Keratinocyte (primary cell): ENCODE data around the gene SSBP4. TPM values are rescaled to one million over a fixed set of nuclear protein-coding genes. Genes with fewer than 3 reads are reported as not detected.

Experiments
- DNase-seq: peaks from one replicate; pipeline ENCODE4 v3.0.0-alpha.2; 2011; ENCODE audit warnings: low read depth, missing footprints, low spot score
- FAIRE-seq: peaks from 2 replicates; lab custom pipeline; 2011; peaks lifted over from hg19 to GRCh38; lab: Jason Lieb, UNC
- H2AFZ ChIP-seq: 2 replicates; pipeline ENCODE4 v1.6.0; 2012; ENCODE audit warnings: low read length, control low read depth, inconsistent platforms; ENCODE audit not compliant: control insufficient read depth
- H3K27ac ChIP-seq: 2 replicates; pipeline ENCODE4 v1.5.1; 2011; ENCODE audit warnings: low read length; ENCODE audit not compliant: control insufficient read depth, insufficient read depth
- H3K27me3 ChIP-seq: 3 replicates; pipeline ENCODE4 v1.6.0; 2011; ENCODE audit warnings: low read length; ENCODE audit not compliant: control insufficient read depth, insufficient read depth; ENCODE audit errors: extremely low read depth
- H3K36me3 ChIP-seq, 2 experiments: 2 replicates in 1 of 2; 3 replicates in 1 of 2; pipeline ENCODE4 v1.5.1; 2011; ENCODE audit warnings: low read length in 2 of 2, mild to moderate bottlenecking in 1 of 2; ENCODE audit not compliant: control insufficient read depth in 2 of 2, insufficient read depth in 2 of 2; ENCODE audit errors: extremely low read depth in 1 of 2
- H3K4me1 ChIP-seq: 3 replicates; pipeline ENCODE4 v1.5.1; 2011; ENCODE audit warnings: low read length; ENCODE audit not compliant: control insufficient read depth, insufficient read depth; ENCODE audit errors: extremely low read depth
- H3K4me2 ChIP-seq: 3 replicates; pipeline ENCODE4 v1.6.0; 2011; ENCODE audit warnings: low read depth, low read length; ENCODE audit not compliant: control insufficient read depth, insufficient read depth; ENCODE audit errors: extremely low read depth
- H3K4me3 ChIP-seq, 3 experiments: fragments of 200-600 bp in 1 of 3; sonication (generic) in 1 of 3; 2 replicates in 2 of 3; 3 replicates in 1 of 3; pipeline ENCODE4 v1.5.1; 2011 to 2016; ENCODE audit warnings: low read length in 3 of 3, mild to moderate bottlenecking in 3 of 3, control low read depth in 2 of 3, inconsistent platforms in 1 of 3, low read depth in 1 of 3, mixed read lengths in 1 of 3, mixed run types in 1 of 3, moderate library complexity in 1 of 3; ENCODE audit not compliant: control insufficient read depth in 2 of 3, insufficient read depth in 2 of 3; ENCODE audit errors: extremely low read depth in 1 of 3
- H3K79me2 ChIP-seq: 2 replicates; pipeline ENCODE4 v1.6.0; 2012; ENCODE audit warnings: low read length; ENCODE audit not compliant: control insufficient read depth, insufficient read depth
- H3K9ac ChIP-seq: 3 replicates; pipeline ENCODE4 v1.6.0; 2011; ENCODE audit warnings: low read length; ENCODE audit not compliant: control insufficient read depth, insufficient read depth; ENCODE audit errors: extremely low read depth
- H3K9me1 ChIP-seq: 3 replicates; pipeline ENCODE4 v1.6.0; 2011; ENCODE audit warnings: low read length; ENCODE audit not compliant: control insufficient read depth, insufficient read depth; ENCODE audit errors: extremely low read depth
- H3K9me3 ChIP-seq: 2 replicates; pipeline ENCODE4 v1.5.1; 2012; ENCODE audit warnings: low read depth, low read length; ENCODE audit not compliant: control insufficient read depth
- H4K20me1 ChIP-seq: 3 replicates; pipeline ENCODE4 v1.6.0; 2011; ENCODE audit warnings: low read length; ENCODE audit not compliant: control insufficient read depth, insufficient read depth; ENCODE audit errors: extremely low read depth
- EZH2 ChIP-seq: IDR thresholded peaks from one replicate; pipeline ENCODE4 v1.6.1; 2012; ENCODE audit warnings: inconsistent platforms, mild to moderate bottlenecking, low read length, moderate library complexity
- dilution Hi-C: fragments of 300-500 bp; cut with MboI; formaldehyde crosslinking; loops from one replicate; pipeline ENCODE4 v1.7.0; 2020; ENCODE audit warnings: low sequenced_read_pairs; ENCODE audit not compliant: extremely low pct_ligation_motif_present
- polyA plus RNA-seq, 5 experiments: library from polyadenylated mRNA; depleted of rRNA in 3 of 5; stranded (reverse) in 3 of 5; stranded (forward) in 1 of 5; unstranded in 1 of 5; fragments of >200 nt; gene quantifications; 1 replicate in 1 of 5; 2 replicates in 3 of 5; 3 replicates in 1 of 5; pipeline versions ENCODE4 v1.2.1 to v1.2.3, GENCODE V29; 2011 to 2012; ENCODE audit warnings: missing spikeins in 2 of 5, low read depth in 1 of 5, low replicate concordance in 1 of 5
- TF ChIP-seq, protein P1 (sequence below), 3 experiments: IDR thresholded peaks in 1 of 3; conservative IDR thresholded peaks in 1 of 3; optimal IDR thresholded peaks in 1 of 3; 2 replicates in 2 of 3; 3 replicates in 1 of 3; pipeline versions ENCODE3 to v1.5.1; 2011; ENCODE audit warnings: low read length in 3 of 3, mild to moderate bottlenecking in 3 of 3, moderate library complexity in 2 of 3, control low read depth in 1 of 3, inconsistent platforms in 1 of 3; ENCODE audit not compliant: insufficient read depth in 2 of 3; ENCODE audit errors: extremely low read depth in 1 of 3

SSBP4 gene
- polyA plus RNA-seq, 1 donor (not counting 4 experiments of a cell fraction or from before 2014, with no cell fraction given) = 7.5 TPM

DNA sequence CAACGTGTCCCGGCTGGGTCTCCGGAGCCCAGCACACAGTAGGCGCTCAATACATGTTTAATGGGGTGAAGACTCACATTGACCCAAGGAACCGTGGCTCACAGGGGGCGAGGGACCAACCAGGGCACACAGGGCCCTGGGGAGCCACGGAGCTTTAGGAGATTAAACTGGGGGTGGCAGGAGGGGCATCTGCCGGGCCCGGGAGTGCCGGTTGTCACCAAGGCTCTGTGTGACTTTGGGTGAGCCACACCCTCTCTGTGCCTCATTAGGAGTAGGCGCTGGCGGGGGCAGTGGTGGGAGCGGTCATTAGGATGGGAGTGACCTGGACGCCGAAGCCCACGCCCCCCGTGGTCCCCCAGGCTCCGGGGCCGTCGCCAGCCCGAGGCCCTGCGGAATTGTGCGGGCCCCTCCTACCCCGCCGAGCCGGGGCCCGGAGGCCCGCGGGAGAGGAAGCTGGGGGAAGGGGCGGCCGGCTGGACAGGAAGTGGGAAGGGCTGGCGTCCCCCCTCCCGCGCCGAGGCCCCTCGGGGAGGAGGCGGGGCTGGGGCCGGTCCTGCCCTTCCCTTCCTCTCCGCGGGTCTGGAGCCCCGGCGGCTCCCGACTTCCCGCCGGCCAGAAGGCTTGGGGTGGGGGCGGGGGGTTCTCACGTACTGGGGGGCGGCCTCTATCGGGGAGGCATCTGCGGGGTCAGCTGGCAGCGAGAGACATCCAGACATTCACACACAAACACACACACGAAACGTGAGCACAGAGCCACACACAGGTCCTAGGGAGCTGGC is 1.8 kb upstream of the SSBP4 start:
- H3K27me3 ChIP-seq = no peaks in the 10 kb centered on the region
- peak overlapping the region; percentile 70 for H3K9ac ChIP-seq
- peak overlapping the region; percentile 52 for H3K27ac ChIP-seq
- peak overlapping the region; percentile 90 for H3K4me2 ChIP-seq
- H3K9me1 ChIP-seq = no peaks in the 10 kb centered on the region
- peak overlapping the region; percentile 7 for H2AFZ ChIP-seq
- peaks cover 24% of the 10 kb centered on the region for H3K4me1 ChIP-seq
- FAIRE-seq (no peak), DNase-seq (no peak)
- H3K79me2 ChIP-seq = peaks cover 7% of the 10 kb centered on the region
- dilution Hi-C loops = no loop called here
- H3K9me3 ChIP-seq = no peaks in the 10 kb centered on the region
- TF ChIP-seq EZH2 = no peak
- TF ChIP-seq, protein P1, sequence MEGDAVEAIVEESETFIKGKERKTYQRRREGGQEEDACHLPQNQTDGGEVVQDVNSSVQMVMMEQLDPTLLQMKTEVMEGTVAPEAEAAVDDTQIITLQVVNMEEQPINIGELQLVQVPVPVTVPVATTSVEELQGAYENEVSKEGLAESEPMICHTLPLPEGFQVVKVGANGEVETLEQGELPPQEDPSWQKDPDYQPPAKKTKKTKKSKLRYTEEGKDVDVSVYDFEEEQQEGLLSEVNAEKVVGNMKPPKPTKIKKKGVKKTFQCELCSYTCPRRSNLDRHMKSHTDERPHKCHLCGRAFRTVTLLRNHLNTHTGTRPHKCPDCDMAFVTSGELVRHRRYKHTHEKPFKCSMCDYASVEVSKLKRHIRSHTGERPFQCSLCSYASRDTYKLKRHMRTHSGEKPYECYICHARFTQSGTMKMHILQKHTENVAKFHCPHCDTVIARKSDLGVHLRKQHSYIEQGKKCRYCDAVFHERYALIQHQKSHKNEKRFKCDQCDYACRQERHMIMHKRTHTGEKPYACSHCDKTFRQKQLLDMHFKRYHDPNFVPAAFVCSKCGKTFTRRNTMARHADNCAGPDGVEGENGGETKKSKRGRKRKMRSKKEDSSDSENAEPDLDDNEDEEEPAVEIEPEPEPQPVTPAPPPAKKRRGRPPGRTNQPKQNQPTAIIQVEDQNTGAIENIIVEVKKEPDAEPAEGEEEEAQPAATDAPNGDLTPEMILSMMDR (optimal IDR thresholded peaks at IDR 0.05 in 1 of 3, IDR thresholded peaks at IDR 0.05 in 1 of 3, conservative IDR thresholded peaks at IDR 0.05 in 1 of 3; ENCODE audit: extremely low read depth in 1 of 3, insufficient read depth in 2 of 3, low read length in 3 of 3) = no peak
- H3K4me3 ChIP-seq = peak overlapping the region; percentile 24 to 64 (median 53)
- H4K20me1 ChIP-seq = no peaks in the 10 kb centered on the region
- peaks cover 0 to 2% of the 10 kb centered on the region in 2 experiments for H3K36me3 ChIP-seq

DNA sequence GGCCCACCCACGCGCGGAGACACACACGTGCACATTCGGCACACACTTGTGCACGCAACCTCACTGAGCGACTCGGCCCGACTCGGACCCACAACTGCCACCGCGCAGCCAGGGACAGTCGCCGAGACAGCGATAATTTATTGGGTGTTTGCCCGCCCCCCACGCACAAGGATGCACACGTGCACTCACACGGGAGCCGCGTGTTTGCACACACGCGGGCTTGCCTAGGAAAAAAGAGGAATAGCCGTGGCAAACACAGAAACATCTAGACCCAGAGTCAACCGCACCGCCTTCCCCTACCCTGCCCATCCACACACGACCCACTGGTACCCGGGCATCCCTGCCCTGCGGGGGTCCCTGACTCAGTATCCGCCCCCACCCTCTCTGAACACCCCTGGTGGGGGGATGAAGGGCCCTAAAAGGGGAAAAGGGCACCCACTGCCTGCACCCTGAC is 1.1 kb upstream of the SSBP4 start:
- H3K27me3 ChIP-seq = no peaks in the 10 kb centered on the region
- no peaks in the 10 kb centered on the region for H4K20me1 ChIP-seq
- no peaks in the 10 kb centered on the region for H3K9me1 ChIP-seq
- no peak overlapping the region for H3K27ac ChIP-seq
- H2AFZ ChIP-seq = no peak overlapping the region
- no peaks in the 10 kb centered on the region for H3K9me3 ChIP-seq
- no peak overlapping the region for H3K4me3 ChIP-seq
- H3K9ac ChIP-seq = peak overlapping the region; percentile 7
- peaks cover 0 to 2% of the 10 kb centered on the region in 2 experiments for H3K36me3 ChIP-seq
- H3K79me2 ChIP-seq = peaks cover 9% of the 10 kb centered on the region
- H3K4me2 ChIP-seq = peak overlapping the region; percentile 90
- no peak for DNase-seq
- dilution Hi-C loops = no loop called here
- H3K4me1 ChIP-seq = peaks cover 24% of the 10 kb centered on the region
- FAIRE-seq = no peak
- TF ChIP-seq, protein P1 (optimal IDR thresholded peaks at IDR 0.05 in 1 of 3, IDR thresholded peaks at IDR 0.05 in 1 of 3, conservative IDR thresholded peaks at IDR 0.05 in 1 of 3; ENCODE audit: extremely low read depth in 1 of 3, insufficient read depth in 2 of 3, low read length in 3 of 3) = no peak
- no peak for TF ChIP-seq EZH2
